GM18873 (cell line): Measurements from ENCODE around the gene VDAC1.
"Not testable (repeated sequence)": the region's sequence is repeated elsewhere in the genome, so short reads cannot be mapped to it uniquely, and the experiment has no call there.

Source experiments
- ATAC-seq: cut with Tn5 transposase; IDR thresholded peaks from one replicate; pipeline ENCODE4 v1.9.1; 2021; ENCODE audit warnings: mild to moderate bottlenecking, moderate library complexity, moderate number of reproducible peaks; ENCODE audit not compliant: unreplicated experiment, low FRiP score

Gene VDAC1

DNA sequence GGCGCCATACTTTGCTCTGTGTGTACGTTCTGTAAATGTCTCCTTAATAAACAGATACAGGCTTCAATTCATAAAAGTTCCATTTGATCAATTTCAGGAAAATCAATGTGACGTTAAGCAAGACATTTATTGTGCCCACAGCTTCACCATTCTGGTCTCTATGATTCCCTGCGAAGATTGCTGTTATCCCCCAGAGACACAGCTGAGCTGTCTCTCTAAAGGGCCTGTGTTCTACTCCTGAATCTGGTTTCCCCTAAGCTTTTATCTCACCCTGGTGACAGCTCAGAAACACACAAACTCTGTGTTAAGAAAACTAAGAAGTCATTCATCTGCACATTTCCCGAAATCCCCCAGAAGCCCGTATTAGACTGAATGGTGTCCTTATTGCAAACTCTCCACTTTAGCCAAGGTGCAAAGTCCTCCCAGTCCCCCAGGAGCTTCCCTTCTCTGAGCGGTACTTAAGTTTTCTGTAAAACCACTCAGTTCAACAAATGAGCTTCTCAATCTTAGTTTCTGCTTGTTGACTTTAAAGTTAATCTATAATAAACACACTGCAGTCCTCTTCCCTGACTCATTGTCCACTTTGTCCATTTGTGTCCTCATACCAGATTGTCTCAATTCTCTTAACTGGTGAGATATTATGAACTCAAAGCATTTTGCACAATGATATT is 35.0 kb downstream of the VDAC1 start:
- ATAC-seq, result no peak

DNA sequence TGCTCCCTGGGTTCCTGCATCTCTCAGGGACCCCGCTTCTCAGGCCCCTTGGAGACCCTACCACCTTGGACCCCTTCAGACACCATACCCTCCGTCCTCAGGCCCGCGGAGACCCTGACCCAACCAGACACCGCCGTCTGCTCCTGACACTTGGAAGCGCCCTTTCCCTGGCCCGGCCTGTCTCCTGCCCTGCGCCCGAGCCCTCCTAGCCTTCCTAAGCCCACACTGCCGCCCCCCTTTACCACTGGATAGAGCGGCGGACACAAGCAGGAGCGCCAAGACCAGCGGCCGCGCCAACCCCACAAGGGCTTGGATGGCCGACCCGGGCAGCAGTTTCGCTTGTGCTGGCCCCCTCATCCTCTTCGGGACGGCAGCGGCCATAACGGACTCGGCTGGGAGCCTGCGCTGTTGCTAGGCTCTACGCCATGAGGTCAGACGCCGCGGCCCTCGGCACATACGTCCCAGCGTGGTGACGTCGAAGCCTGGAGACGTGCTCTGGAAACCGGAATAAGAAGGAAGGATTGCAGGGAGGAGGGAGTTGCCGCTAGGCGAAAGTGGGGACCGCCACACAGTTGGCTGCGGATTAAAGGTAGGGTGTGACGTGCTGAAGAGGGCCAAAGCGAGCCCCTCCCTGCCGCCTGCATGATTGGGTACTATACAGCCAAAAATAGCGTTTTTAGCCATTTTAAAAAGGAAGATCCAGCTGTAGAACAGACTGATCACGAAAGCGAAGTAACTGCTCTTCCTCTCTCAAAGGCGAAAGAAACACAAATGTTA is 36.4 kb downstream of the VDAC1 start, which contains the start of gene C5orf15:
Gene C5orf15, minus strand, starts transcription at position 422 of the 777 bp plus-strand sequence. Its CDS starts 41 bp downstream, at position 381.
- ATAC-seq, result peak; percentile 92

DNA sequence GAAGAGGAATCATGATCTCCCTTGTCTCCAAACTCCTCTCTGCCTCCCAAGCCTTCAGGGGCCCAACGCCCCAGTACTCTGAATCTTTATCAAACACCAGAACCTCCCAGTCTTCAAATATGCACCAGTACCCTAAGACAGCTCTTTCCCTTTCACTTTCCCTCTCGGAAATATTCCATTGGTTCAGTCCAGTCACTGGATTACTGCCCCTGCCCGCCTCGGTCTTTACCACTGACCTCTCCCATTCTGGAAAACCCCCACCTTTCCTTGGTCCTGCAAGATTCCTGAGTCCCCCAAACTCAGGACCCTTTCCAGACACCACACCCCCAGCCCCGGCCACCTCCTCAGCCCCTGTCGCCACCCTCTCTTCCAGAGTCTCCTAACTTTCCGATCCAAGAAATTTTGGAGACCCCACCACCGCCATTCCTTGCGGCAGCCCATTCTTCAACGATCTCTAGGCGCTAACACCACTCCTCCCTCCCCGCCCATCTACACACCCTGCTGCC is 37.0 kb downstream of the VDAC1 start:
- ATAC-seq, result no peak

DNA sequence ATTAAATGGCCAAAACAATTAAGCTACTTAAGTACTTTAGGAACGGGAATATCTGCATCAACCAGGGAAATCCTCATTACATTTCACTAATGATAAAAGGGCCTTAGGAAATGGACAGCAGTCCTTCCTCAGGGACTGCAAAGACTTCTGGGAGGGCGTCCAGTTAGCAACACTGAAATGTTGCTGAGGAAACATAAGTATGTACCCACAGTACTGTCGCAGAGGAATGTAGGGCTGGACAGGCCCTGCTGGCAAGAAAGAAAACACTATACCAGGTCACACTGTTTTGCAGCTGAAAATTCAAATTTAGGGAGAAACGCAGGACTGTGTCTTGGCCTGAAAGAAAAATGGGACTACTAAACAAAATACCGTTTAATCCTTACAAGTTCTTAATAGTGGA is 37.7 kb downstream of the VDAC1 start:
- no peak for ATAC-seq

GRCh38 chr5:133966090-133966489 is 38.7 kb downstream of the VDAC1 start:
- no peak for ATAC-seq

GRCh38 chr5:133963493-133964128 is 41.2 kb downstream of the VDAC1 start:
- ATAC-seq, result no peak

DNA sequence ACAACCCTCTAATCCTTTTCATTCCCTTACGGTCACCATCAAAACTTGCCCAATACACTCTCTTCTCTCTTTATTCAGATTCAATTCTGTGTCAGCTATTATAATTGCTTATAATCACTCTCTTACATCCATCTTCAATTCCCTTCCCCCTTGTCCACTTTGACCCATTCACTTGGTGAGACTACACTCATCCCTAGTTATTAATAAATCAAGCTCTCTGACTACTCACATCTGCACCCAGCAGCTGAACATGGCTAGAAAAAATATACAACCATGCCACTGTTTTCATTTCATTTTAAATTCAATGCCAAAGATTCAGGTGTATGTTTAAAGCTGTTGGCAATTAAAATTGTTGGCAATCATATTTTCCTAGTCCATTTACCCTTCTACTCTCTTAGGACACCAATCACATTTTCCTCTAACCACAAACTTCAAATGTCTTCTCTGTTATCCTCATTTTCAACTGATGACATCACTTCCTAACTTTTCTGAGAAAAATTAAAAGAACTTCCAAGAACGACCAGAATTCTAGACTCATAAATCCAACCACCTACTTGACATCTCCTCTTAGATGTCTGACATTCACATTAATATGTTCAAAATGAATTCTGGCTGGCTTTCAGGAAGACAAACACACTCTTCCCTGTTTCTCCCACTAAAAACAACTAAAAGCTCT is 41.8 kb downstream of the VDAC1 start:
- ATAC-seq, result no peak

DNA sequence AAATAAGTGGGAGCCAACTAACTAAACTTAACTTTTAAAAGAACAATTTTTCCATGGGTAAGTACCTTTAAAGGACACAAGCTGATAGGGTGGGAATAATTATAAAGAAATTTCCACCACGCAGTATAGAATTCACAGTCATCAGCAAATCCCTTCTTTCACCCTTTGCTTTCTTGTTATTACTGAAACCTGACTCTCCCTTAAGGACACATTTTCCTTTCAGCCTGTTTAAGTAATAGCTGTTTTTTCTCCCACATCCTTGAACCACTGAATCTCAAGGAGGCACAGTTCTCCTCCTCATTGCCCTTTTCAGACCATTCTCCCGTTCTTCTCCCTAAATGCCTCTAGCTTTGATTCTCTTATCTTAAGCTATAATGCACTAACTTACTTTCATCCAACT is 42.6 kb downstream of the VDAC1 start:
- ATAC-seq, result no peak

GRCh38 chr5:133959643-133960042 is 45.1 kb downstream of the VDAC1 start:
- ATAC-seq, result no peak

DNA sequence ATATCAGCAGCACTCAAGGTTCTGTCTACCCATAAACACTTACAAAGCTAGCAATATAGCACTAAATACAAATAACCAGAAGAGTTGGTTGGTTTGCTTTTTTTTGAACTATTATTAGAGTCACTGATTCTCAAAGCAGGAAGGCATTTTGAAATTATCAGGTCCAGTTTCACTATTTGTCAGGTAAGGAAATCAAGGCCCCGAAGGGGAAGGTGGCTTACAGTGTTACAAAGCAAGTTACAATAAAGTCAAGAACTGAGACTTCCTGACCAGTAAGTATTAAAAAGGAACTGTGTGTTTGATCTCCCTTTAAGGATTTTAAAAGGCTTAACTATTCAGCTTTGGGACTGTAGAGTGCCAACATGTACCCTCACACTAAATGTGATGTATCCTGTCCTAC is 47.2 kb downstream of the VDAC1 start:
- no peak for ATAC-seq

GRCh38 chr5:133957080-133957479 is 47.7 kb downstream of the VDAC1 start:
- ATAC-seq, result no peak

GRCh38 chr5:133956196-133956595 is 48.6 kb downstream of the VDAC1 start:
- ATAC-seq, result not testable (repeated sequence)

DNA sequence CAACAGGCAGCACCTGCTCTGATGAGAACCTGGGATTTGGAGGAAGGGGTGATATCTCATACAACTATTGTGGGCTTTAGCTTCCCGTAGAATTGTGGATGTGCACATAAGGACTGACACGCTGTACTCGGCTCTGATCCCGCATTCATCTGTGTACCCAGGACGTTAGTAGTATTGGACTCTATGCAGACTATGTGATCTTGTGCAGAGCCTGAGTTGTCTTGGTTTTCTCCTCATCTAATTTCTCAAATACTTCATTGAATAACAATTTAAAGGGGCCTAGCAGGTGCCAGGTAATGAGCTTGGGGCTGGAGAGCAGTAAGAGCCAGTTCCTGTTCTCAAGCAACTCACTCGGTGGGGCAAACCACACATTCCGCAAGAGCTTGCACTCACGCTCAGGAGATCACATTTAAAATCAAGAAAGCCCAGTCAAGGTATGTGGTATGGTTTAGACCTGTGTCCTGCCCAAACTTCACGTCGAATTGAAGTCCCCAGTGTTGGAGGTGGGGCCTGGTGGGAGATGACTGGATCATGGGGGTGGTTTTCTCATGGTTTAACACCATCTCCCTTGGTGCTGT is 51.1 kb downstream of the VDAC1 start:
- ATAC-seq, result no peak

GRCh38 chr5:133952729-133953567 is 51.8 kb downstream of the VDAC1 start:
- no peak for ATAC-seq

DNA sequence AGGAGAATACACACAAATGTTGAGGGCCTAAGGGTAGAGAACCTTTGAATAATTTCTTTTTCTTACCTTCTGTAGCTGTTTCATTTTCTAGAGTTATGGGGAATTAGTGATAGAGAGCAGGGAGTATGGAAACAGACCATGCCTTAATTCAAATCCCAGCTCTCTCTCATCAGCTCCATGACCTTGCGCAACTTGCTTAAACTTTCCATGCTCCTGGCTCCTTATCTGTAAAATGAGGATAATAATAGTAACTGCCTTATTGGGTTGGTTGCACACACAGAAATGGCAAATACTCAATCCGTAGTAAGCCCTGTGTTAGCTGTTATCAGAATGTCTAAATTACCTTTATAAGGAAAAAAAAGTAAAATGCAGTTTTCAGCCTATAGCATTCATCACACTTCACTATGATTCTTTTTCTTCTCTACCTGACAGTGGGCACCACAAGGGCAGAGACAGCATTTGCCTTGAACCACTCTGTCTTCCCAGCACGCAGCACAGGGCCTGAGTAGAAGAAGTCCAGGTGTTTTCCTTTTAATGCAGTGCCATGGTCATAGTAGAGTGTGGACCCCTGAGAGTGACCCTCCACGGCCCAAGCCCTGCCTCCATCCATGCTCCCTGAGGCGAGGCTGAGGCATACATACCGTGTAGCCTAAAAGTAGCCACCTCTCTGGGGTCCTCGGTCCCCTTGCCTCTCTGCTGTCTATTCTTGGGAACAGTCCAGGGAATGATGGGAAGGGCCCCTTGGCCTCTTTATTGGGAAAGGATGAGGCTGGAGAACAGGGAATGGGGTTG is 53.8 kb downstream of the VDAC1 start:
- ATAC-seq, result no peak

DNA sequence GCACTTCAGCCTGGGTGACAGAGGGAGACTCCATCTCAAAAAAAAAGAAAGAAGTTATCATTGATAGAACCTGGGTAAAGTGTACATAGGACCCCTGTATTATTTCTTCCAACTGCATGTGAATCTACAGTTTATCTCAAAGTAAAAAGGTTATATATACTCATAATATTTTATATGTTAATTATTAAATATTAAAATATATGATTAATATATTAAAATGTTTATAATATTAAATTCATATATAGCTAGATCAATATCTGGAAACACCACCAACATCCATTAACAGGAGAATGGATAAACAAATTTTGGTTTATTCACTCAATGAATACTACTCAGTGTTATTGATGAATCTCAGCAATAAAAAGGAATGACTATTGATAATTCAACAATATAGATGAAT is 56.1 kb downstream of the VDAC1 start:
- no peak for ATAC-seq

GRCh38 chr5:133947431-133947841 is 57.3 kb downstream of the VDAC1 start:
- no peak for ATAC-seq

DNA sequence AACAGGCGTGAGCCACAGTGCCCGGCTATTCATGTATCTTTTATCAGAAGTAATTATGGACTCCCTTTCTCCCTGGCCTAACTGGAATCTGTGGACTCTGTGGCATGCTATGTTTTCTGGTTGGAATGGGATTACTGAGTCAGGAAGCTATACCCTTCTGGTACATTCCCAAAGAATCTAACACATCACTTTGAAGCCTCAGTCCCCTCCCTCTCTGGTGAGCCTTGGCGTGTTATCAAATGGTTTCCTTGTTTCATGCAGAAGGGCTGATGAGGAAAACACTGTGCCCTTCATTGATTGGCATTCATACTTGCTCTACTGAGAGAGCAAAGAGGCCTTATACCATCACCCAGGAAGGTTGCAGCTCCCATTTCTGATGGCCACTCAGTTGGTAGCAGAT is 59.2 kb downstream of the VDAC1 start:
- ATAC-seq, result no peak
